ENCODE data around the gene ZNF497. TPM values are rescaled to one million over a fixed set of nuclear protein-coding genes. Genes with fewer than 3 reads are reported as not detected.

ZNF497 gene
- total and polyA plus RNA-seq, 2 of the 13 experiments (the other 11 are each of a cell fraction or from before 2014, with no cell fraction given), result 1.5 to 1.9 TPM

- TF ChIP-seq ZNF83 (CRISPR knock-in tag; IDR thresholded peaks at IDR 0.05; ENCODE audit: borderline replicate concordance) (no peak), ATRX (CRISPR knock-in tag; IDR thresholded peaks at IDR 0.05; ENCODE audit: borderline replicate concordance) (no peak), ZNF180 (CRISPR knock-in tag; IDR thresholded peaks at IDR 0.05; ENCODE audit: borderline replicate concordance, low read depth) (no peak), ZNF296 (CRISPR knock-in tag; conservative IDR thresholded peaks at IDR 0.05) (no peak), HNRNPLL (IDR thresholded peaks at IDR 0.05; ENCODE audit: low read depth, low read length, poor library complexity, severe bottlenecking) (peak; percentile 99), GATA4 (IDR thresholded peaks at IDR 0.05; ENCODE audit: borderline replicate concordance, low read depth) (peak; percentile 18; the same call in 1 of the 2 replicates), RFXAP (CRISPR knock-in tag; IDR thresholded peaks at IDR 0.05; ENCODE audit: borderline replicate concordance) (peak; percentile 71; the same call in 1 of the 2 replicates), FOXC1 (CRISPR knock-in tag; IDR thresholded peaks at IDR 0.05; ENCODE audit: borderline replicate concordance) (peak; percentile 87), ESRRA (CRISPR knock-in tag; IDR thresholded peaks at IDR 0.05; ENCODE audit: low read depth) (peak; percentile 20; the same call in 1 of the 2 replicates), FIP1L1 (IDR thresholded peaks at IDR 0.05; ENCODE audit: borderline replicate concordance, insufficient read depth, low read depth, low read length) (no peak), RCOR2 (CRISPR knock-in tag; IDR thresholded peaks at IDR 0.05) (no peak), MYPOP (CRISPR knock-in tag; IDR thresholded peaks at IDR 0.05) (peak; percentile 81), ZNF10 (CRISPR knock-in tag; IDR thresholded peaks at IDR 0.05; ENCODE audit: borderline replicate concordance, low read depth) (no peak), ZNF644 (CRISPR knock-in tag; IDR thresholded peaks at IDR 0.05; ENCODE audit: low read depth) (no peak), ZNF790 (CRISPR knock-in tag; IDR thresholded peaks at IDR 0.05; ENCODE audit: borderline replicate concordance) (no peak; the same call in 1 of the 2 replicates), ZNF776 (CRISPR knock-in tag; IDR thresholded peaks at IDR 0.05) (no peak; the same call in 1 of the 2 replicates), ZBTB7B (CRISPR knock-in tag; IDR thresholded peaks at IDR 0.05) (peak; percentile 79), FOXA3 (CRISPR knock-in tag; IDR thresholded peaks at IDR 0.05) (peak; percentile 52; the same call in 1 of the 2 replicates), SOX5 (CRISPR knock-in tag; IDR thresholded peaks at IDR 0.05; ENCODE audit: borderline replicate concordance) (peak; percentile 34), ONECUT2 (CRISPR knock-in tag; IDR thresholded peaks at IDR 0.05) (no peak), RFX3 (CRISPR knock-in tag; IDR thresholded peaks at IDR 0.05) (peak; percentile 91), NFKB2 (CRISPR knock-in tag; IDR thresholded peaks at IDR 0.05; ENCODE audit: borderline replicate concordance) (peak; percentile 36; the same call in 1 of the 2 replicates), POLR2A (IDR thresholded peaks at IDR 0.05; ENCODE audit: insufficient read depth in 1 of 2, low read depth in 2 of 2, low read length in 2 of 2) (peak; percentile 76 to 79)
- TF ChIP-seq, protein P1, sequence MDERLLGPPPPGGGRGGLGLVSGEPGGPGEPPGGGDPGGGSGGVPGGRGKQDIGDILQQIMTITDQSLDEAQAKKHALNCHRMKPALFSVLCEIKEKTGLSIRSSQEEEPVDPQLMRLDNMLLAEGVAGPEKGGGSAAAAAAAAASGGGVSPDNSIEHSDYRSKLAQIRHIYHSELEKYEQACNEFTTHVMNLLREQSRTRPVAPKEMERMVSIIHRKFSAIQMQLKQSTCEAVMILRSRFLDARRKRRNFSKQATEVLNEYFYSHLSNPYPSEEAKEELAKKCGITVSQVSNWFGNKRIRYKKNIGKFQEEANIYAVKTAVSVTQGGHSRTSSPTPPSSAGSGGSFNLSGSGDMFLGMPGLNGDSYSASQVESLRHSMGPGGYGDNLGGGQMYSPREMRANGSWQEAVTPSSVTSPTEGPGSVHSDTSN (CRISPR knock-in tag; IDR thresholded peaks at IDR 0.05), result peak; percentile 95
- TF ChIP-seq, protein P2, sequence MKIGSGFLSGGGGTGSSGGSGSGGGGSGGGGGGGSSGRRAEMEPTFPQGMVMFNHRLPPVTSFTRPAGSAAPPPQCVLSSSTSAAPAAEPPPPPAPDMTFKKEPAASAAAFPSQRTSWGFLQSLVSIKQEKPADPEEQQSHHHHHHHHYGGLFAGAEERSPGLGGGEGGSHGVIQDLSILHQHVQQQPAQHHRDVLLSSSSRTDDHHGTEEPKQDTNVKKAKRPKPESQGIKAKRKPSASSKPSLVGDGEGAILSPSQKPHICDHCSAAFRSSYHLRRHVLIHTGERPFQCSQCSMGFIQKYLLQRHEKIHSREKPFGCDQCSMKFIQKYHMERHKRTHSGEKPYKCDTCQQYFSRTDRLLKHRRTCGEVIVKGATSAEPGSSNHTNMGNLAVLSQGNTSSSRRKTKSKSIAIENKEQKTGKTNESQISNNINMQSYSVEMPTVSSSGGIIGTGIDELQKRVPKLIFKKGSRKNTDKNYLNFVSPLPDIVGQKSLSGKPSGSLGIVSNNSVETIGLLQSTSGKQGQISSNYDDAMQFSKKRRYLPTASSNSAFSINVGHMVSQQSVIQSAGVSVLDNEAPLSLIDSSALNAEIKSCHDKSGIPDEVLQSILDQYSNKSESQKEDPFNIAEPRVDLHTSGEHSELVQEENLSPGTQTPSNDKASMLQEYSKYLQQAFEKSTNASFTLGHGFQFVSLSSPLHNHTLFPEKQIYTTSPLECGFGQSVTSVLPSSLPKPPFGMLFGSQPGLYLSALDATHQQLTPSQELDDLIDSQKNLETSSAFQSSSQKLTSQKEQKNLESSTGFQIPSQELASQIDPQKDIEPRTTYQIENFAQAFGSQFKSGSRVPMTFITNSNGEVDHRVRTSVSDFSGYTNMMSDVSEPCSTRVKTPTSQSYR (CRISPR knock-in tag; IDR thresholded peaks at IDR 0.05; ENCODE audit: borderline replicate concordance), result peak; percentile 48; the same call in 1 of the 2 replicates
Measured at GRCh38 chr19:58380662-58381459, 18.3 kb upstream of the ZNF497 start, which contains the start of gene ZNF837 (continued).
